GM12878 (cell line): Measurements from ENCODE around the gene ATP6V1G2. TPM values are rescaled to one million over a fixed set of nuclear protein-coding genes. Genes with fewer than 3 reads are reported as not detected.

ENCODE experiments used
- ATAC-seq: fragments of 200-7000 bp; cut with Tn5 transposase; 3 replicates; pipeline ENCODE4 v1.9.1; 2020; ENCODE audit warnings: mild to moderate bottlenecking, moderate library complexity
- BruUV-seq: library from RNA; stranded (reverse); fragments of 400-500 nt; replicated peaks from 2 replicates; lab custom pipeline; 2021; lab: Mats Ljungman, UMichigan
- CTCF ChIA-PET: fragments of 300-600 bp; sonication (Branson Sonifier 250); formaldehyde crosslinking; extraction: SDS; loops from one replicate; lab custom pipeline; 2021; ENCODE audit warnings: inconsistent platforms; lab: Yijun Ruan, JAX
- POLR2A ChIA-PET: fragments of 350-600 bp; formaldehyde crosslinking; extraction: SDS; loops from one replicate; lab custom pipeline; 2021; ENCODE audit warnings: inconsistent platforms; lab: Charles Lee
- RAD21 ChIA-PET: fragments of 300-600 bp; sonication (Branson Sonifier 250); formaldehyde crosslinking; loops from one replicate; lab custom pipeline; 2023; ENCODE audit warnings: antibody characterized with exemption; ENCODE audit not compliant: unreplicated experiment; lab: Charles Lee
- SMC1A ChIA-PET: fragments of 300-600 bp; sonication (Branson Sonifier 250); formaldehyde crosslinking; loops from one replicate; lab custom pipeline; 2023; ENCODE audit not compliant: unreplicated experiment, uncharacterized antibody; lab: Charles Lee
- DNase-seq: peaks from one replicate; pipeline ENCODE4 v3.0.0-alpha.2; 2011; ENCODE audit warnings: low read depth, low spot score
- FAIRE-seq: peaks from 3 replicates; lab custom pipeline; 2011; peaks lifted over from hg19 to GRCh38; lab: Jason Lieb, UNC
- H2AFZ ChIP-seq: 2 replicates; pipeline ENCODE4 v1.6.0; 2011; ENCODE audit warnings: low read depth, low read length, control low read depth; ENCODE audit not compliant: control insufficient read depth
- H3K27ac ChIP-seq: 2 replicates; pipeline ENCODE4 v1.5.1; 2011; ENCODE audit warnings: control low read depth; ENCODE audit not compliant: control insufficient read depth, insufficient read depth
- H3K27me3 ChIP-seq, 2 experiments: replicated peaks in 1 of 2; 2 replicates each; pipeline versions ENCODE4 v1.6.0 to v1.6.1; 2011; ENCODE audit warnings: low read length in 1 of 2; ENCODE audit not compliant: control insufficient read depth in 2 of 2, insufficient read depth in 2 of 2
- H3K36me3 ChIP-seq, 2 experiments: 2 replicates each; pipeline ENCODE4 v1.5.1; 2011; ENCODE audit warnings: low read length in 1 of 2; ENCODE audit not compliant: control insufficient read depth in 2 of 2, insufficient read depth in 2 of 2
- H3K4me1 ChIP-seq: 2 replicates; pipeline ENCODE4 v1.6.1; 2011; ENCODE audit warnings: mild to moderate bottlenecking, low read length, moderate library complexity, mixed read lengths; ENCODE audit not compliant: control insufficient read depth, insufficient read depth
- H3K4me2 ChIP-seq: 2 replicates; pipeline ENCODE4 v1.6.0; 2011; ENCODE audit warnings: control low read depth; ENCODE audit not compliant: control insufficient read depth, insufficient read depth
- H3K4me3 ChIP-seq: fragments of 200-600 bp; sonication (generic); 2 replicates; pipeline ENCODE4 v1.5.1; 2016
- H3K79me2 ChIP-seq: 2 replicates; pipeline ENCODE4 v1.6.0; 2011; ENCODE audit warnings: low read length; ENCODE audit not compliant: control insufficient read depth, insufficient read depth
- H3K9ac ChIP-seq: 2 replicates; pipeline ENCODE4 v1.8.0; 2011; ENCODE audit warnings: low read length, control low read depth, mixed read lengths; ENCODE audit not compliant: control insufficient read depth, insufficient read depth
- H3K9me3 ChIP-seq: replicated peaks from 3 replicates; pipeline ENCODE4 v1.5.1; 2011; ENCODE audit warnings: mild to moderate bottlenecking, low read length; ENCODE audit not compliant: control insufficient read depth, insufficient read depth
- H4K20me1 ChIP-seq: 2 replicates; pipeline ENCODE4 v1.6.0; 2011; ENCODE audit not compliant: control insufficient read depth, insufficient read depth
- BHLHE40 ChIP-seq, 2 experiments: fragments of 450-650 bp in 1 of 2; IDR thresholded peaks; 2 replicates each; pipeline ENCODE4 v1.6.1; 2011 to 2017; ENCODE audit warnings: low read depth in 2 of 2, borderline replicate concordance in 1 of 2, improper control_type of control experiment in 1 of 2, low read length in 1 of 2, mild to moderate bottlenecking in 1 of 2
- CBX5 ChIP-seq: sonication (generic); IDR thresholded peaks from 2 replicates; pipeline ENCODE4 v1.6.1; 2016; ENCODE audit warnings: low read depth, moderate library complexity, mild to moderate bottlenecking, inconsistent platforms
- EED ChIP-seq: sonication (generic); IDR thresholded peaks from 2 replicates; pipeline ENCODE4 v1.6.1; 2016; ENCODE audit warnings: antibody characterized with exemption, low read depth
- ESRRA ChIP-seq: IDR thresholded peaks from 2 replicates; pipeline ENCODE4 v1.6.1; 2012; ENCODE audit warnings: mild to moderate bottlenecking, low read length, improper control_type of control experiment
- FOXM1 ChIP-seq: IDR thresholded peaks from 2 replicates; pipeline ENCODE4 v1.6.1; 2012; ENCODE audit warnings: low read depth, mild to moderate bottlenecking, inconsistent platforms, low read length, moderate library complexity
- GATAD2B ChIP-seq: fragments of 450-650 bp; conservative IDR thresholded peaks from 2 replicates; pipeline ENCODE4 v1.6.1; 2017; ENCODE audit warnings: low read depth, mild to moderate bottlenecking, moderate library complexity
- IKZF2 ChIP-seq, 2 experiments: fragments of 450-650 bp; IDR thresholded peaks; 2 replicates each; pipeline ENCODE4 v1.6.1; 2017; ENCODE audit warnings: mild to moderate bottlenecking in 2 of 2, moderate library complexity in 2 of 2
- KDM1A ChIP-seq: fragments of 200-600 bp; sonication (generic); IDR thresholded peaks from 2 replicates; pipeline ENCODE4 v1.6.1; 2016; ENCODE audit warnings: borderline replicate concordance
- MTA3 ChIP-seq: IDR thresholded peaks from 2 replicates; pipeline ENCODE4 v1.6.1; 2012; ENCODE audit warnings: low read length, inconsistent platforms, borderline replicate concordance
- PBX3 ChIP-seq: IDR thresholded peaks from 2 replicates; pipeline ENCODE4 v1.6.1; 2011; ENCODE audit warnings: mild to moderate bottlenecking, low read depth, low read length, moderate library complexity; ENCODE audit not compliant: insufficient replicate concordance
- POLR2A ChIP-seq: IDR thresholded peaks from 2 replicates; pipeline ENCODE4 v1.6.1; 2011; ENCODE audit warnings: low read depth, mild to moderate bottlenecking, low read length
- POLR2AphosphoS5 ChIP-seq: IDR thresholded peaks from 2 replicates; pipeline ENCODE4 v1.6.1; 2011; ENCODE audit warnings: mild to moderate bottlenecking, low read length, inconsistent platforms
- RAD21 ChIP-seq: IDR thresholded peaks from 2 replicates; pipeline ENCODE4 v1.6.1; 2011; ENCODE audit warnings: mild to moderate bottlenecking, low read depth, low read length, moderate library complexity; ENCODE audit not compliant: insufficient read depth
- RB1 ChIP-seq: fragments of 450-650 bp; formaldehyde crosslinking; IDR thresholded peaks from 2 replicates; pipeline ENCODE4 v1.6.1; 2017; ENCODE audit warnings: mild to moderate bottlenecking, borderline replicate concordance
- SMAD5 ChIP-seq: IDR thresholded peaks from 2 replicates; pipeline ENCODE4 v1.6.1; 2016; ENCODE audit warnings: antibody characterized with exemption, low read depth
- STAT1 ChIP-seq: fragments of 450-650 bp; conservative IDR thresholded peaks from 2 replicates; pipeline ENCODE4 v1.6.1; 2014; ENCODE audit warnings: antibody characterized with exemption, mild to moderate bottlenecking
- TCF3 ChIP-seq: IDR thresholded peaks from 2 replicates; pipeline ENCODE4 v1.6.1; 2012; ENCODE audit warnings: low read depth, mild to moderate bottlenecking, low read length, borderline replicate concordance; ENCODE audit not compliant: insufficient read depth
- WGBS: methylation state at CpG from one replicate; pipeline ENCODE4 v1.1.6; 2016; ENCODE audit warnings: low lambda C conversion rate; ENCODE audit not compliant: insufficient replicate concordance, insufficient coverage; ENCODE audit errors: missing lambda C conversion rate; 5-methylcytosine and 5-hydroxymethylcytosine counted together
- in situ Hi-C: fragments of 300-500 bp; cut with MboI; formaldehyde crosslinking; loops from 9 replicates; pipeline ENCODE4 v1.14.3; 2018; ENCODE audit warnings: mixed read lengths
- intact Hi-C: fragments of 100-400 bp; cut with micrococcal nuclease; formaldehyde crosslinking; loops from one replicate; pipeline ENCODE4 v1.14.2; 2022; ENCODE audit not compliant: unreplicated experiment
- polyA plus RNA-seq, 11 experiments: library from polyadenylated mRNA; depleted of rRNA in 4 of 11; unstranded in 6 of 11; stranded (reverse) in 5 of 11; fragments of >200 nt; fragmentation: Nextera tagmentation in 4 of 11; fragmentation: Illumina TruSeq in 1 of 11; extraction: Ambion mirVana in 4 of 11; extraction: Trizol in 1 of 11; gene quantifications; 1 replicate in 1 of 11; 2 replicates in 10 of 11; pipeline versions ENCODE4 v1.2.1 to v1.2.3, GENCODE V29; 2011 to 2016; ENCODE audit warnings: inconsistent platforms in 2 of 11, missing spikeins in 2 of 11, low read depth in 1 of 11
- total RNA-seq, 4 experiments: library from RNA; depleted of rRNA in 3 of 4; stranded (reverse); fragments of >200 nt in 3 of 4; fragmentation: Illumina TruSeq in 1 of 4; extraction: Trizol in 1 of 4; gene quantifications; 2 replicates each; pipeline versions ENCODE4 v1.2.1 to v1.2.3, GENCODE V29; 2013 to 2021
- TF ChIP-seq, protein P1 (sequence below): fragments of 450-650 bp; IDR thresholded peaks from 2 replicates; pipeline ENCODE4 v1.6.1; 2016; ENCODE audit warnings: mild to moderate bottlenecking

ATP6V1G2 gene
- total and polyA plus RNA-seq, 10 of the 15 experiments (the other 5 are each of a cell fraction or from before 2014, with no cell fraction given), result 0.45 to 8.9 (median 2.8) TPM

DNA sequence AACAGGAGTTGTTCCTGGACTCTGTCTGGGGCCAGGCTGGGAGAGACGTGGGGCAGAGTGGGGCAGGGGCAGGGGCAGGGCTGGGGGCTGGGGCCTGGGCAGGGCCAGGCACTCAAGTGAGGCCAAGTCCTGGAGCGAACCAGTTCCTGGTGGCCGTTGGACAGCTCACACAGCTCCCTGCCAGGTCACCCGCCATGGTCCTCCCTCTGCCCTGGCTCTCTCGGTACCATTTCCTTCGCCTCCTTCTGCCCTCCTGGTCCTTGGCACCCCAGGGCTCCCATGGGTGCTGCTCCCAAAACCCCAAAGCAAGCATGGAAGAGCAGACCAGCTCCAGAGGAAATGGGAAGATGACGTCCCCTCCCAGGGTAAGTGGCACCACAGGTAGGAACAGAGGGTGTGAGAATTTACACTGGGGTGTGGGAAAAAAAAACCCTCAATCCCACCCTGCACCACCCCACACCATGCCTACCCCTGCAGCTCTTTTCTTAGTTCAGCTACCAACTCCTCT, 17.5 kb downstream of the ATP6V1G2 start, which contains the start of gene MCCD1:
Gene MCCD1 (plus strand): TSS at position 142 of the 508 bp plus-strand sequence. CDS start 53 bp downstream, at position 195.
- H3K4me1 ChIP-seq, result no peaks in the 10 kb centered on the region
- RAD21 ChIA-PET, result no interaction called here
- H3K27ac ChIP-seq, result no peak within 1 kb of the TSS
- CTCF ChIA-PET, result interaction anchor here (2.0 kb wide), 1 partner anchor 34 kb away, joined by 4 read pairs; no protein-coding TSS in a partner anchor
- WGBS, result 90% methylated on average over 6 of the region's 7 CpGs
- TF ChIP-seq STAT1 (no peak), PBX3 (peak; percentile 16), ESRRA (no peak), RAD21 (no peak), MTA3 (peak; percentile 63; the same call in 1 of the 2 replicates), IKZF2 (IDR thresholded peaks at IDR 0.05) (no peak), GATAD2B (no peak), KDM1A (no peak), EED (no peak), CBX5 (no peak), POLR2A (peak; percentile 69; the same call in 1 of the 2 replicates), POLR2AphosphoS5 (peak; percentile 5; the same call in 1 of the 2 replicates), RB1 (no peak), SMAD5 (no peak), BHLHE40 (IDR thresholded peaks at IDR 0.05; ENCODE audit: borderline replicate concordance in 1 of 2, low read depth in 2 of 2, low read length in 1 of 2) (no peak), FOXM1 (0 out of 2 replicates have a peak, but pooled peaks have one; percentile 3), TCF3 (no peak)
- TF ChIP-seq, protein P1, sequence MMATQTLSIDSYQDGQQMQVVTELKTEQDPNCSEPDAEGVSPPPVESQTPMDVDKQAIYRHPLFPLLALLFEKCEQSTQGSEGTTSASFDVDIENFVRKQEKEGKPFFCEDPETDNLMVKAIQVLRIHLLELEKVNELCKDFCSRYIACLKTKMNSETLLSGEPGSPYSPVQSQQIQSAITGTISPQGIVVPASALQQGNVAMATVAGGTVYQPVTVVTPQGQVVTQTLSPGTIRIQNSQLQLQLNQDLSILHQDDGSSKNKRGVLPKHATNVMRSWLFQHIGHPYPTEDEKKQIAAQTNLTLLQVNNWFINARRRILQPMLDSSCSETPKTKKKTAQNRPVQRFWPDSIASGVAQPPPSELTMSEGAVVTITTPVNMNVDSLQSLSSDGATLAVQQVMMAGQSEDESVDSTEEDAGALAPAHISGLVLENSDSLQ, result no peak
- DNase-seq (no peak), FAIRE-seq (no peak), ATAC-seq (peak; percentile 34)
- SMC1A ChIA-PET, result interaction anchor here (1.0 to 1.8 kb wide), 2 partner anchors 12 to 34 kb away, joined by 3 to 5 read pairs; partner anchors contain the start of gene DDX39B
- peaks cover 14 to 15% of the 10 kb centered on the region in 2 experiments for H3K36me3 ChIP-seq
- no peaks in the 10 kb centered on the region for H3K27me3 ChIP-seq
- POLR2A ChIA-PET, result no interaction called here
- no peak within 1 kb of the TSS for H3K4me3 ChIP-seq
- intact Hi-C loops, result no loop called here
- H3K79me2 ChIP-seq, result no peaks in the 10 kb centered on the region; the same call in 1 of the 2 replicates
- H3K4me2 ChIP-seq, result no peak within 1 kb of the TSS
- H4K20me1 ChIP-seq, result no peaks in the 10 kb centered on the region
- in situ Hi-C loops, result no loop called here
- H2AFZ ChIP-seq, result no peak within 1 kb of the TSS
- no peaks in the 10 kb centered on the region for H3K9me3 ChIP-seq
- no TSS peak for BruUV-seq
- no peak within 1 kb of the TSS for H3K9ac ChIP-seq
